Measurements from ENCODE around the gene SUB1.

SUB1 gene

DNA sequence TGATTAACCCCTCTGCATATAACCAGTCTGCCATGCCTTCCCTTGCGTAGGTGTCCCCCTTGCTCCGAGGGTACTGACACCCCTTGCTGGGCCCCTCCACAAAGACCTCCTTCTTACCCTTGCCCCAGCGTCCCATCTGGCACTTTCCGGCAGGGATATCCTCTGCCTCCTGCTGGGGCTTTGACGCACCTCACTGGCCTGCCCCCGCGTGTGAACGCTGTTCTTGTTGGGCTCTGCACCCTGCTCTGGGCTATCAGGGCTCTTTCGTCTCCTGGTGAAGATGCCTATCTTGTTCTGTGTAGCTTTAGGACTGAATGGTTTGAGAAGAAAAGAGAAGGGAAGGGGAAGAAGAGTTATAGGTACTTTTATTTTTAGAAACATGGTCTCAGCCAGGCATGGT lies 53.0 kb downstream of the SUB1 start:
- in situ Hi-C loops (cut with MboI; ENCODE audit: low sequenced_read_pairs) = no loop called here

DNA sequence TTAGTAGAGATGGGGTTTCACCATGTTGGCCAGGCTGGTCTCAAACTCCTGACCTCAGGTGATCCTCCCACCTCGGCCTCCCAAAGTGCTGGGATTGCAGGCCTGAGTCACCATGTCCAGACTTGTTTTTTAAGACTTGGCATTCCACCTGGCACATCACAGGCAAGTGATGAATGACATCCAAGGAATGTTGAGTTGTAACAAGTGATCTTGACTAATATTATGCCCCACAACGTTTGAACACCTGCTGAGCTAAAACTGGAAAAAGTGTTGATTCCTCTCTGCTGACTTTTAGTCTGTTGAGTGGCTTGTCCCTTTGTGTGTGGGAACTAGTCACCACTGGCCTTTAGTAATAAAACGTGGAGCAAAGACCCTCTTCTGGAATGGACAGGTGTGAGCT lies 54.6 kb downstream of the SUB1 start:
- in situ Hi-C loops (cut with MboI; ENCODE audit: low sequenced_read_pairs) = no loop called here

- in situ Hi-C loops (cut with MboI; ENCODE audit: low sequenced_read_pairs) = no loop called here
Observed at GRCh38 chr5:32642276-32643002, 57.1 kb downstream of the SUB1 start.

DNA sequence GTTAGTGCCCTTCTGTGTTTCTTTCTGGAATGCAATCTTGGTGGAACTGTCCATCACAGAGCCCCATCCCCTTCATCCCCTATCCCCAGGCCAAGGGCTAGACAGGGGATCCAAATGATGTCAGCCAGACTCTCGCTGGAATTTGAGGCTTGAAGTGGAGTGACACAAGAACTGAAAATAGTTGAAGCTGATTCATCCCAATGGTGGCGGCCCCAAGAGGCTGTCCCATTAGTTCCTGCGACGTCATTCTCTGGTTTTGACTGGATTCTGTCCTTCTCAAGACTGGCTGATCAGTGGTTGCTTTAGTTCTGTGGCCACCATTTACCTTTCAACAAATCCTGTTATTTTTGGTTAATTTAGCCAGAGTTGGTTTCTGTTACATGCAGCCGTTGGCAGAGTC lies 59.9 kb downstream of the SUB1 start:
- in situ Hi-C loops (cut with MboI; ENCODE audit: low sequenced_read_pairs) = no loop called here

GRCh38 chr5:32646061-32646969 lies 61.0 kb downstream of the SUB1 start:
- in situ Hi-C loops (cut with MboI; ENCODE audit: low sequenced_read_pairs) = no loop called here

DNA sequence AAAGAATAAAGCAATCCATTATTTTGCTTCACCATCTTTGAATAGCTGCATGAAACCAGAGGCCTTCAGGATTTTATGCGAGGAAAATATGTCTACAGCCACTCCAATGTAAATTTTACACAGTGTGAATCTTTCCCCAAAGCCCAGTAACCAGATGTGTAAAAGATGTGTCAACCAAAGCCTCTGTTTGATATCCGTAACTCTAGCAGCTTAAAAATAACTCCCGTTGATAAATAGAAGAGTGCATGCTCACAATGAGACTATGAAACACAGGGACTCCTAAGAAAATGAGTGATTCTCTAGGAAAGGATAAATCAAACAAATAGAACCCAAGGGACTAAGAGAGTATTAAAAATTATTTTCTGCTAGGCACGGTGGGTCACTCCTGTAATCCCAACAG lies 65.7 kb downstream of the SUB1 start:
- in situ Hi-C loops (cut with MboI; ENCODE audit: low sequenced_read_pairs) = no loop called here

DNA sequence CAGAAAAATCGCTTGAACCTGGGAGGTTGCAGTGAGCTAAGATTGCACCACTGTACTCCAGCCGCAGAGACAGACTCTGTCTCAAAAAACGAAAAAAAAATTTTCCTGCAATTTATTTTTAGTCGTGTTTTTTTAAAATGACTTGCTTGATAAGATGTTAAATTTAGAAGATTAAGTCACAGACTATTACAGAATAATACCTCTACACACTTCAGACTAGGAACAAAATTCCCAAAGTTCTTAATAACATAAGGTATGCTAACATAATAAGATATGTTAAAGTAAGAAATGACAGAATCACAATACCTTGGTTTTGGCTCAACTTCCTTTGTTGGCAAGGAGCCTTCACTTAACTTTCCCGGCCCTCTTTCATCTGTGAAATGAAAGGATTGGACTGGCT lies 66.3 kb downstream of the SUB1 start:
- in situ Hi-C loops (cut with MboI; ENCODE audit: low sequenced_read_pairs) = no loop called here
